Measurements from ENCODE around the gene SERPINB4.
"Not testable (repeated sequence)": the region's sequence is repeated elsewhere in the genome, so short reads cannot be mapped to it uniquely, and the experiment has no call there.

DNA sequence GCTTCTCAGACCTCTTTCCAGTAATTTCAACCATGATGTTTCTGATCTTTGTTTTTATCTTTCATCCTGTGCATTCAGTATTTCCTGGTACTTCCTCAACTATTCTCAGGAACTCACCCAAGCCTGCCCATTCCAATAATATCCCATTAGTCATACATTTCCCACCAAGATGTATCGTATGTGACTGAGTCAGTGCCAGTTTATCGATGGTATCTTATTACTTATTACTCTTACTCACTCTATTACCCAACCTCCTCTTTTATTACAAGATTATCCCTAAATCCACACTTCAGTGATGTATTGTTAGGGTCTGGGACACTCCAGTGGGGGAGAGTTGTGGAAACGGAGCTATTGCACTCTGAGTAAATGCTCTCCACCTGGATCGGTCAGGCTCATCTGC lies 14.9 kb upstream of the SERPINB4 start:
- TF ChIP-seq, protein P1, sequence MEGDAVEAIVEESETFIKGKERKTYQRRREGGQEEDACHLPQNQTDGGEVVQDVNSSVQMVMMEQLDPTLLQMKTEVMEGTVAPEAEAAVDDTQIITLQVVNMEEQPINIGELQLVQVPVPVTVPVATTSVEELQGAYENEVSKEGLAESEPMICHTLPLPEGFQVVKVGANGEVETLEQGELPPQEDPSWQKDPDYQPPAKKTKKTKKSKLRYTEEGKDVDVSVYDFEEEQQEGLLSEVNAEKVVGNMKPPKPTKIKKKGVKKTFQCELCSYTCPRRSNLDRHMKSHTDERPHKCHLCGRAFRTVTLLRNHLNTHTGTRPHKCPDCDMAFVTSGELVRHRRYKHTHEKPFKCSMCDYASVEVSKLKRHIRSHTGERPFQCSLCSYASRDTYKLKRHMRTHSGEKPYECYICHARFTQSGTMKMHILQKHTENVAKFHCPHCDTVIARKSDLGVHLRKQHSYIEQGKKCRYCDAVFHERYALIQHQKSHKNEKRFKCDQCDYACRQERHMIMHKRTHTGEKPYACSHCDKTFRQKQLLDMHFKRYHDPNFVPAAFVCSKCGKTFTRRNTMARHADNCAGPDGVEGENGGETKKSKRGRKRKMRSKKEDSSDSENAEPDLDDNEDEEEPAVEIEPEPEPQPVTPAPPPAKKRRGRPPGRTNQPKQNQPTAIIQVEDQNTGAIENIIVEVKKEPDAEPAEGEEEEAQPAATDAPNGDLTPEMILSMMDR (IDR thresholded peaks at IDR 0.05): not testable (repeated sequence)
- not testable (repeated sequence) for TF ChIP-seq POLR2A, POLR2AphosphoS5 (IDR thresholded peaks at IDR 0.05)
